Activated CD4-positive, alpha-beta T cell treated with anti-CD3 and anti-CD28 coated beads, Interleukin-2, Interleukin-4, amounts not matched to agents 100 ng/mL and 50 ng/mL, durations not matched to agents 16 hours and 8 hours (primary cell): ENCODE data around the gene IFNG-AS1.

Source experiments
- DNase-seq: peaks from one replicate; pipeline ENCODE4 v3.0.0-alpha.2; 2020; ENCODE audit warnings: low spot score

IFNG-AS1 gene

GRCh38 chr12:67989184-67989920, at the start of gene IFNG-AS1:
IFNG-AS1 (plus strand) TSS chr12:67989447.
- DNase-seq: peak; percentile 26

DNA sequence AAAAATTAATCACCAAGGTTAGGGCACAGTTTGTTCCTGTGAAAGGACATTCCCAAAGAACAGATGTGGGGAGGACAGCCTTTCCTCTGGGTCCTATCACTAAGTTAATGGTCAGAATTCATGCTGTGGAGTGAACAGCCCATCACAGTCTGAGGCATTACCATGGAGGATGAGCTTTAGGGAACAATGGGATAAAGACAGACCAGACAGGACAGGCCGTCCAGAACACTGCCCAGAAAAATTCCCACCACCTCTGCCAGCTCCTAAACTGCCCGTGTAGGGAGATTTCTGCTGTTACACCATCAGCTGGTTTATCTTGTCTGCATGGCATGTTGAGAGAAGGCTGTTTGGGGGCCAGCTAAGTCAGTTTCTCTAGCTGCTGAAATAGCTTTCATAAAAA, 49.6 kb upstream of the IFNG-AS1 start:
- DNase-seq: no peak

GRCh38 chr12:67940780-67941243, 48.4 kb upstream of the IFNG-AS1 start:
- no peak for DNase-seq

- no peak for DNase-seq
These were observed 46.5 kb upstream of the IFNG-AS1 start for GRCh38 chr12:67942724-67943123.

- peak; percentile 66 for DNase-seq
These were observed 45.9 kb upstream of the IFNG-AS1 start for GRCh38 chr12:67943141-67943892.

- DNase-seq: no peak
These were observed 45.2 kb upstream of the IFNG-AS1 start for GRCh38 chr12:67944093-67944492.

- DNase-seq: no peak
These were observed 36.5 kb upstream of the IFNG-AS1 start for GRCh38 chr12:67952787-67953186.

DNA sequence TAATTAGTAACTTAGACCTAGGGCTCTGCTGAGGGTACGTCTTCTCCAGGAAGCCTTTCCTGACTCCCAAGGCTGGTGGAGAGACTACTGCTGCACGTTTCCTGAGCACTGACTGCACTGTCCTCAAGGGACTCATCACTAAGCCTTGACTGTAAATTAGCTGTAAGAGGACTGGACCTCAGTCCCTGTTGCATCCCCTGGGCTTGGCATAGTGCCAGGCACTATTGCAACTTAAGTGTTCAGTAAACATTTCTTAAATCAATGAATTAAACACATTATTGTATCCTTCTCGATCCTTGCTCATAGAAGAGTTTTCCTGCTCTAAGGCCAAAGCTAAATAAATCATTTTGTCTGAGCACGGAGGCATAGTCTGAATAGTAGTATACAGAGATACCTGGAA, 31.9 kb upstream of the IFNG-AS1 start:
- no peak for DNase-seq

GRCh38 chr12:67958187-67958586, 31.1 kb upstream of the IFNG-AS1 start:
- DNase-seq: no peak

DNA sequence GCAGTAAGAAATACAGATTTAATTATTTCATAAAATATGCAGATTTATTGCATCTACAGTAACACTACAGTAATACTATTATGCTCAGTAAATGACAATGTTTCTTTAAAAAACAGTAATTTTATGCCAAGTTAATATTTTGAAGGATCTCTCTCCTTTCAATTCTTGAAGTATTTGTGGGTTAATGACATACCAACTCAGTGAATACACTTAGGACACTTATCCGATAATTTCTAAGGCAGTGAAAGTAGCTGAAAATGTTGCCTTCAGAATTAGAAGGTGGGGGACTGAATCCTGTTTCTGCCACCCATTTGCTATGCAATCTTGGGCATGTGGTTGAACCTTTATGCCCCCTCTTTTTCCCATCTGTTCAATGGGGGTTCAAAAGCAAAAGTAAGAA, 24.8 kb upstream of the IFNG-AS1 start:
- no peak for DNase-seq

DNA sequence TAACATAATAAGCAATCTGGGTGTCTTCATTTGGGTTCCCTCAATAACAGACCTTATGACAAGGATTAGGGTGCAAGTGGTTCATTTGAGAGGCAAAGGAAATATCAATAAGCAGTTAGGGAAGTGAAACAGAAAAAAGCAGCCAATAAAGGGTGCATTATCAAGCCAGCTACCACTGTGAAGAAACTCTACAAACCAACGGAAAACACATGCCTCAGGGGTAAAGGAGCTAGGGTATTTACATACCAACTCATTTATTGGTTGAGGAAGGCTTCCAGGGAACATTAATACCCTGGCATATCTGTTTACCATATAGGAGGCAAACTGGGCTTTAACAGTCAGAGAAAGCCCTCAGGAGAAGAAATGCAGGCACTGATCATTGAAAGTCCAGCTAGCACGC, 22.7 kb upstream of the IFNG-AS1 start:
- DNase-seq: no peak

DNA sequence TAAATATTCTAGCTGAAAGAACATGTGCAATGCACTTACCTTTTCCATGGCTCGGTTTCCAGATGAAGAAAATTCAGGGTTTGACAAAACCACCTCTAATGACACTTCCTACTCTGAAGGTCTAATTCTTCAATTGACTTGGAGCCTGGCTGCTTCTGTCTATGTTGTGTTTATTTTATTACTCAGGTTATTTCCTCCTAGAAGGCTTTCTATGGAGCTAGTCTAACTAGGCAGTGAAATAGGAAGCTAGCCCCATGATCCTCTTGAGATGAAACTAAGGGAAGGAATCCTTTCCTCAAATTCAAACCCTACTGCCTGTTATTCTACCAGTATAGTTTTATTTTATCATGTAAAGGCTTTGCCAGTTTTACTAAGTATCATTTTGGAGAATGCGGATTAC, 20.9 kb upstream of the IFNG-AS1 start:
- DNase-seq: no peak

GRCh38 chr12:67968725-67969124, 20.5 kb upstream of the IFNG-AS1 start:
- DNase-seq: no peak

GRCh38 chr12:67969134-67969802, 20.0 kb upstream of the IFNG-AS1 start:
- no peak for DNase-seq

- no peak for DNase-seq
These were observed 11.6 kb upstream of the IFNG-AS1 start for GRCh38 chr12:67977668-67978067.

DNA sequence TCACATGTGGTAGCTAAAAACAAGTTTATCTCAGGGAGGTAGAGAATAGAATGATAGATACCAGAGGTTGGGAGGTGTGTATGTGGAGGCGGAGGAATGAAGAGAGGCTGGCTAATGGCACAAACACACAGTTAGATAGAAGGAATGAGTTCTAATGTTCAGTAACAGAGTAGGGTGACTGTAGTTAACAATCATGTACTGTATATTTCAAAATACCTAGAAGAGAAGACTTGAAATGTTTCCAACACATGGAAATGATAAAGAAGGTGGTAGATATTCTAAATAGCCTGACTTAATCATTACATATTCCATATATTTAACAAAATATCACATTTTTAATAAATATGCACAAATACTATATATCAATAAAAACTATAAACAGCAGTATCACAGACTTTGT, 8.9 kb upstream of the IFNG-AS1 start:
- no peak for DNase-seq

- no peak for DNase-seq
These were observed 7.7 kb upstream of the IFNG-AS1 start for GRCh38 chr12:67981287-67982162.

DNA sequence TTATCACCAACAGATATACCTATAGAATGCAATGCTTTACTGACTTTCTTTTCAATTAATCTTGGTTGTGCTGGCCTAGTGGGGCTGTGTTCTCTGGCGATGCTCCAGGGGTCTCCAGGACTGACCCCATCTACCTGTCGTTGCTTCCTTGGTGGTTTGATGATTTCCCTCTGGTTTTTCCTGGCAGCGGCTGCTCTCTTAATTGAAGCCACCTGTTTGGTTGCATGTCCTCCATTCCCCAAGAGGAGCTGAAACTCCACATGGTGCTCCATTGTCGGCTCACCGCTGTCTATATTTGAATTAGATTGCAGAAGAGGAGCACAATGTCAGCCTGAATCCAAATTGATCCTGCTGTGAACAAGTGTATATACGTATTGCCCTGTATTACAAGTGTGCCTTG, 7.1 kb upstream of the IFNG-AS1 start:
- no peak for DNase-seq

GRCh38 chr12:67986632-67987031, 2.6 kb upstream of the IFNG-AS1 start:
- DNase-seq: no peak

DNA sequence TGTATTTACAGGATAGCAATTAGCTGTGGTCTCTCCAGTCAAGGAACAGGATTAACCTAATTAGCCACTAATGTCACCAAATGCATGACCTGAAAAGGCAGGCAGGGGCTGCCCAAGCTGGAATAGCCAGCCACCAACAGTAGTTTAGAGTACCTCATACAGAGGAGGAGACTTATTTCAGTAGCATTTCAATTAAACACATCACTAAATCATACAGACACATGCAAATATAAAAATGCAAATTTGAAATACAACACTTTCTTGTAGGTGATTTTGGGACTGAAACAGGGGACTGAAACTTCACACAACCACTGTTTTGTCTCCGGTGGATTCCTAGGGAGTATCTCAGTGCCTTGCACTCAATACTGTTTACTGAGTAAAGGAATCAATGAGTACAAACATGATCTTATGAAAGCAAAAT, 636 bp upstream of the IFNG-AS1 start:
- no peak for DNase-seq

DNA sequence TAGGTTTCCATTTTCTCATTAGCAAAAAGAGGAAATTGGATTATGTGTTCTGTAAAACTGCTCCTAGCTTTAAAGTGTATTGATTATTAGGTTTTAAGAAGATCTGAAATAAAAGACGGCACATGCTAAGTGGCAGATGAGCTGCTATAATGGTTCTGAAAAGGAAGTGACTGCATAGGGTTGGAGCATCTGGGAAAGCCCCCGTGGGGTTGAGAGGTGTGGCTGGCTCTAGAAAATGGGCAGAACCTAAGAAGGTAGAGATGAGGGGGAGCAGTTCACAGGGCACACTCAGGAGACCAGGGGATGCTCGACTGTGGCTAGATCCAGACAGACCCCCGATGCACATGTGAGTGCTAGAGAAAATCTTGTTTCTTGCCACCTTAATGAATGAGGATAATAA, 1.9 kb downstream of the IFNG-AS1 start:
- peak; percentile 27 for DNase-seq

- DNase-seq: no peak
These were observed 3.9 kb downstream of the IFNG-AS1 start for GRCh38 chr12:67993143-67993542.
